Measurements from ENCODE around the gene GALE. TPM values are rescaled to one million over a fixed set of nuclear protein-coding genes. Genes with fewer than 3 reads are reported as not detected.
A peak's percentile ranks its signal among the peaks of the same experiment; 100 is the strongest.
"Not testable (repeated sequence)": the region's sequence is repeated elsewhere in the genome, so short reads cannot be mapped to it uniquely, and the experiment has no call there.

Gene GALE
- total RNA-seq, 2 donors from 2014 or later, result 5.5 to 8.8 TPM

GRCh38 chr1:23838401-23838866 is 37.9 kb upstream of the GALE start:
- TF ChIP-seq, protein P1, sequence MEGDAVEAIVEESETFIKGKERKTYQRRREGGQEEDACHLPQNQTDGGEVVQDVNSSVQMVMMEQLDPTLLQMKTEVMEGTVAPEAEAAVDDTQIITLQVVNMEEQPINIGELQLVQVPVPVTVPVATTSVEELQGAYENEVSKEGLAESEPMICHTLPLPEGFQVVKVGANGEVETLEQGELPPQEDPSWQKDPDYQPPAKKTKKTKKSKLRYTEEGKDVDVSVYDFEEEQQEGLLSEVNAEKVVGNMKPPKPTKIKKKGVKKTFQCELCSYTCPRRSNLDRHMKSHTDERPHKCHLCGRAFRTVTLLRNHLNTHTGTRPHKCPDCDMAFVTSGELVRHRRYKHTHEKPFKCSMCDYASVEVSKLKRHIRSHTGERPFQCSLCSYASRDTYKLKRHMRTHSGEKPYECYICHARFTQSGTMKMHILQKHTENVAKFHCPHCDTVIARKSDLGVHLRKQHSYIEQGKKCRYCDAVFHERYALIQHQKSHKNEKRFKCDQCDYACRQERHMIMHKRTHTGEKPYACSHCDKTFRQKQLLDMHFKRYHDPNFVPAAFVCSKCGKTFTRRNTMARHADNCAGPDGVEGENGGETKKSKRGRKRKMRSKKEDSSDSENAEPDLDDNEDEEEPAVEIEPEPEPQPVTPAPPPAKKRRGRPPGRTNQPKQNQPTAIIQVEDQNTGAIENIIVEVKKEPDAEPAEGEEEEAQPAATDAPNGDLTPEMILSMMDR (IDR thresholded peaks at IDR 0.05), result no peak
- Histone ChIP-seq H3K27me3 (no peaks in the 10 kb centered on the region), H3K9me3 (no peaks in the 10 kb centered on the region), H3K36me3 (no peaks in the 10 kb centered on the region), H3K27ac (no peak overlapping the region), H3K4me3 (peak overlapping the region in 1 of 2 donors; percentile 43), H3K4me1 (peaks cover 0 to 8% of the 10 kb centered on the region in 2 donors)
- peak; percentile 62 for DNase-seq (ENCODE audit: low spot score)

- TF ChIP-seq, protein P1 (IDR thresholded peaks at IDR 0.05), result no peak
- Histone ChIP-seq H3K4me3 (peak overlapping the region in 1 of 2 donors; percentile 43), H3K4me1 (peaks cover 0 to 8% of the 10 kb centered on the region in 2 donors), H3K27me3 (no peaks in the 10 kb centered on the region), H3K27ac (no peak overlapping the region), H3K36me3 (no peaks in the 10 kb centered on the region), H3K9me3 (no peaks in the 10 kb centered on the region)
- DNase-seq (ENCODE audit: low spot score), result no peak
Observed at GRCh38 chr1:23837908-23838307, 37.4 kb upstream of the GALE start.

- DNase-seq (ENCODE audit: low spot score), result no peak
- H3K4me1 ChIP-seq, result peaks cover 0 to 8% of the 10 kb centered on the region in 2 donors
- no peaks in the 10 kb centered on the region for H3K27me3 ChIP-seq
- H3K36me3 ChIP-seq, result no peaks in the 10 kb centered on the region
- H3K27ac ChIP-seq, result no peak overlapping the region
- H3K4me3 ChIP-seq, result no peak overlapping the region
- no peaks in the 10 kb centered on the region for H3K9me3 ChIP-seq
- TF ChIP-seq, protein P1 (IDR thresholded peaks at IDR 0.05), result no peak
Observed at GRCh38 chr1:23836037-23836436, 35.5 kb upstream of the GALE start.

DNA sequence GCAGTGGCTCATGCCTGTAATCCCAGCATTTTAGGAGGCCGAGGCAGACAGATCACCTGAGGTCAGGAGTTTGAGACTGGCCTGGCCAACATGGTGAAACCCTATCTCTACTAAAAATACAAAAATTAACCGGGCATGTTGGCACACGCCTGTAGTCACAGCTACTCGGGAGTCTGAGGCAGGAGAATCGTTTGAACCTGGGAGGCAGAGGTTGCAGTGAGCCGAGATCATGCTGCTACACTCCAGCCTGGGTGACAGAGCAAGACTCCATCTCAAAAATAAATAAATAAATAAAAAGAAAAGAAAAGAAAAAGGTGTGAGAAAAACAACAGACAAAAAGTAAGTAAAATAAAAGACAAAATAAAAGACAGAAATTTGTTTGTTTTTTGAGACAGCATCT is 33.6 kb upstream of the GALE start:
- H3K27me3 ChIP-seq; H3K9me3 ChIP-seq; H3K4me3 ChIP-seq; H3K4me1 ChIP-seq; H3K27ac ChIP-seq; DNase-seq (ENCODE audit: low spot score); H3K36me3 ChIP-seq: not testable (repeated sequence)

- Histone ChIP-seq H3K9me3 (no peaks in the 10 kb centered on the region), H3K27ac (no peak overlapping the region), H3K4me1 (peaks cover 0 to 9% of the 10 kb centered on the region in 2 donors), H3K36me3 (no peaks in the 10 kb centered on the region), H3K4me3 (no peak overlapping the region), H3K27me3 (no peaks in the 10 kb centered on the region)
- no peak for DNase-seq (ENCODE audit: low spot score)
- TF ChIP-seq, protein P1 (IDR thresholded peaks at IDR 0.05), result no peak
Observed at GRCh38 chr1:23827717-23828116, 27.2 kb upstream of the GALE start.

DNA sequence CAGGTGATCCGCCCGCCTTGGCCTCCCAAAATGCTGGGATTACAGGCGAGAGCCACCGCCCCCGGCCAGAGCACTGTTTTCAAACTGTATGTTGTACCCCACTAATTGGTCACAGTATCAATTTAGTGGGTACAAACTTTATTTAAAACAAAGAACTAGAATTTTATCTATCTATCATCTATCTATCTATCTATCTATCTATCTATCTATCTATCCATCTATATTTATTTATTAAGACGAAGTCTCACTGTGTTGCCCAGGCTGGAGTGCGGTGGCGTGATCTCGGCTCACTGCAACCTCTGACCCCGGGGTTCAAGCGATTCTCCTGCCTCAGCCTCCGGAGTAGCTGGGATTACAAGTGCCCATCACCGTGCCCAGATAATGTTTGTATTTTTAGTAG is 26.0 kb upstream of the GALE start:
- H3K4me1 ChIP-seq; DNase-seq (ENCODE audit: low spot score): not testable (repeated sequence)

GRCh38 chr1:23825762-23826522 is 25.4 kb upstream of the GALE start:
- H3K36me3 ChIP-seq, result no peaks in the 10 kb centered on the region
- no peak for DNase-seq (ENCODE audit: low spot score)
- TF ChIP-seq, protein P1 (IDR thresholded peaks at IDR 0.05), result no peak
- peak overlapping the region; percentile 97 to 99 for H3K4me3 ChIP-seq
- H3K4me1 ChIP-seq, result peaks cover 0 to 9% of the 10 kb centered on the region in 2 donors
- H3K27me3 ChIP-seq, result no peaks in the 10 kb centered on the region
- H3K27ac ChIP-seq, result peak overlapping the region; percentile 95 to 99
- no peaks in the 10 kb centered on the region for H3K9me3 ChIP-seq

More for the DNA sequence above, 26.0 kb upstream of the GALE start:
- H3K36me3 ChIP-seq, H3K4me3 ChIP-seq, H3K27me3 ChIP-seq, H3K27ac ChIP-seq, H3K9me3 ChIP-seq: not testable (repeated sequence)
